Gastroesophageal sphincter (tissue), 3 donors: ENCODE results near the gene ARHGAP6.

Experiments used
- CTCF ChIP-seq, 4 experiments: fragments of 200-600 bp in 2 of 4; fragments of 450-650 bp in 2 of 4; sonication (generic) in 1 of 4; IDR thresholded peaks; one replicate each; pipeline ENCODE4 v1.5.1; 2017 to 2019; ENCODE audit warnings: antibody characterized with exemption in 4 of 4, mild to moderate bottlenecking in 2 of 4, moderate library complexity in 2 of 4
- EP300 ChIP-seq: sonication (generic); formaldehyde crosslinking; IDR thresholded peaks from one replicate; pipeline ENCODE4 v1.6.1; 2017; ENCODE audit warnings: antibody characterized with exemption, mild to moderate bottlenecking
- POLR2A ChIP-seq, 2 donors: fragments of 450-650 bp; IDR thresholded peaks; one replicate each; pipeline ENCODE4 v1.6.1; 2017; ENCODE audit warnings: antibody characterized with exemption in 2 of 2, mild to moderate bottlenecking in 2 of 2, moderate library complexity in 1 of 2
- POLR2AphosphoS5 ChIP-seq: sonication (generic); formaldehyde crosslinking; IDR thresholded peaks from one replicate; pipeline ENCODE4 v1.6.1; 2017; ENCODE audit warnings: antibody characterized with exemption

DNA sequence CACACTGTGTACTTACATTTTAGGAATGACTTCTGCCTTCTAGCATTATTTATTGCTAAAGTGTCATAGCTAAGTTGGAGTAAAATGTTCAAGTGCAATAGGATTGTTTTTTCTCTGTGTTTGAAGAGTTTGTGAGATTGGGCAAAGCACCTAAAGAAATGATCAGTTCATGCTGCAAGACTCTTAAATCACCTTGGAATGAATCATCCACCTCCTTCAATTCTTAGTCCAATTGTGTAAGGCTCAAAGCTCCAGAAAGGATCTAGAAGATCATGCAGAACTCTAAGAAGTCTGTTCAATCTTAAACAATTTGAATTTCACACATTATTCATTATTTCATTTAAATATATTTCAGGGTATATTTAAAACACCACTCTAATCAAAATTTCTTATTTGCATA lies 235.4 kb downstream of the ARHGAP6 start:
- TF ChIP-seq CTCF (IDR thresholded peaks at IDR 0.05) (no peak), EP300 (no peak), POLR2A (IDR thresholded peaks at IDR 0.05) (no peak), POLR2AphosphoS5 (no peak)
